Fibroblast of lung (primary cell): Measurements from ENCODE around the gene SLC39A2.

Source experiments
- CTCF ChIP-seq, 2 donors: IDR thresholded peaks in 1 of 2; conservative IDR thresholded peaks in 1 of 2; 1 replicate in 1 of 2; 2 replicates in 1 of 2; pipeline ENCODE4 v1.5.1; 2011 to 2012; ENCODE audit warnings: low read length in 2 of 2, control low read depth in 1 of 2, inconsistent platforms in 1 of 2, low read depth in 1 of 2, mild to moderate bottlenecking in 1 of 2
- EZH2 ChIP-seq: IDR thresholded peaks from 2 replicates; pipeline ENCODE4 v1.5.1; 2012; ENCODE audit warnings: low read length, control low read depth, mild to moderate bottlenecking; ENCODE audit errors: missing control alignments

GRCh38 chr14:21047378-21047781, 48.3 kb downstream of the SLC39A2 start:
- TF ChIP-seq CTCF (conservative IDR thresholded peaks at IDR 0.05 in 1 of 2, IDR thresholded peaks at IDR 0.05 in 1 of 2; ENCODE audit: low read depth in 1 of 2, low read length in 2 of 2) (no peak), EZH2 (no peak)
